Mucosa of descending colon (tissue), 3 donors: ENCODE measurements around the gene REPS2. TPM values are rescaled to one million over a fixed set of nuclear protein-coding genes. Genes with fewer than 3 reads are reported as not detected.

Experiments used
- ATAC-seq: fragments of 200-7000 bp; cut with Tn5 transposase; one replicate; pipeline ENCODE4 v1.9.1; 2020; ENCODE audit warnings: mild to moderate bottlenecking, moderate library complexity
- DNase-seq, 3 donors: peaks; one replicate each; pipeline ENCODE4 v3.0.0-alpha.2; 2020
- H3K36me3 ChIP-seq: fragments of 200-600 bp; one replicate; pipeline ENCODE4 v1.8.0; 2021; ENCODE audit warnings: low read depth, mild to moderate bottlenecking
- H3K4me1 ChIP-seq: fragments of 200-600 bp; one replicate; pipeline ENCODE4 v1.8.0; 2021; ENCODE audit warnings: low read depth, mild to moderate bottlenecking
- H3K4me3 ChIP-seq: fragments of 200-600 bp; one replicate; pipeline ENCODE4 v1.8.0; 2021; ENCODE audit warnings: mild to moderate bottlenecking
- H3K9me3 ChIP-seq: fragments of 200-600 bp; one replicate; pipeline ENCODE4 v1.8.0; 2021; ENCODE audit warnings: mild to moderate bottlenecking
- CTCF ChIP-seq: fragments of 200-600 bp; IDR thresholded peaks from one replicate; pipeline ENCODE4 v1.8.0; 2022; ENCODE audit warnings: antibody characterized with exemption, mild to moderate bottlenecking
- intact Hi-C, 2 donors: fragments of 100-400 bp; cut with DNase I in 1 of 2; cut with micrococcal nuclease in 1 of 2; formaldehyde crosslinking; loops; one replicate each; pipeline versions ENCODE4 v1.11.0 to v1.11.1; 2022; cut with DNase I, micrococcal nuclease
- total RNA-seq, 3 donors: library from RNA; stranded (reverse); fragmentation: NEBNext Ultra II Directional in 2 of 3; extraction: Animal tissue kit (Norgen Biotek cat#: 25700) in 2 of 3; gene quantifications; one replicate each; pipeline versions ENCODE4 v1.2.1 to v1.2.4, GENCODE V29; 2021 to 2023
- donor health status: DM: no; HTN: no; CAD: no; lungs with moderate emphysema.
- donor health status: DM: no; HTN: no; CAD: no.
- donor health status: DM: no; HTN: yes; CAD: no.

The REPS2 gene
- total RNA-seq, 3 donors from 2014 or later, result 12.7 to 19.6 (median 17.2) TPM

GRCh38 chrX:17017134-17017533 is 70.7 kb downstream of the REPS2 start:
- H3K36me3 ChIP-seq, result no peaks in the 10 kb centered on the region
- H3K4me1 ChIP-seq, result no peaks in the 10 kb centered on the region
- TF ChIP-seq CTCF, result no peak
- ATAC-seq (peak; percentile 89), DNase-seq (no peak)
- H3K4me3 ChIP-seq, result no peak overlapping the region
- intact Hi-C loops, result no loop called here
- no peaks in the 10 kb centered on the region for H3K9me3 ChIP-seq

DNA sequence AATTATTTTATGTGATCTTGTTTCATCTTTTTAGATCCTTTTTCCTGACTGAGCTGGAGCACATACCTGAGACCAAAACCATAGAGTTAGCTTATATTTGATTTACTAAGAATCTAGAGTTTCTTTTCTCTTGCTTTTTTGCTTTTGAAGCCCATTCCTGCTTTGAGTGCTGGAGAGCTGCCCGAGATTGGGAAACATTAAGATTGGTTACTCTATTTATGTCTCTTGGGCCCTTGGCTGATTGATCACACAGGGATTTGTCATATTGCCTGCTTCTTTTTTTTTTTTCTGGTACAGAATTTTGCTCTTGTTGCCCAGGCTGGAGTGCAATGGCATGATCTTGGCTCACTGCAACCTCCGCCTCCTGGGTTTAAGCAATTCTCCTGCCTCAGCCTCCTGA is 73.9 kb downstream of the REPS2 start:
- intact Hi-C loops, result no loop called here
- H3K4me3 ChIP-seq, result no peak overlapping the region
- no peak for ATAC-seq
- no peaks in the 10 kb centered on the region for H3K36me3 ChIP-seq
- no peak for DNase-seq
- H3K4me1 ChIP-seq, result no peaks in the 10 kb centered on the region
- TF ChIP-seq CTCF, result no peak
- H3K9me3 ChIP-seq, result no peaks in the 10 kb centered on the region

DNA sequence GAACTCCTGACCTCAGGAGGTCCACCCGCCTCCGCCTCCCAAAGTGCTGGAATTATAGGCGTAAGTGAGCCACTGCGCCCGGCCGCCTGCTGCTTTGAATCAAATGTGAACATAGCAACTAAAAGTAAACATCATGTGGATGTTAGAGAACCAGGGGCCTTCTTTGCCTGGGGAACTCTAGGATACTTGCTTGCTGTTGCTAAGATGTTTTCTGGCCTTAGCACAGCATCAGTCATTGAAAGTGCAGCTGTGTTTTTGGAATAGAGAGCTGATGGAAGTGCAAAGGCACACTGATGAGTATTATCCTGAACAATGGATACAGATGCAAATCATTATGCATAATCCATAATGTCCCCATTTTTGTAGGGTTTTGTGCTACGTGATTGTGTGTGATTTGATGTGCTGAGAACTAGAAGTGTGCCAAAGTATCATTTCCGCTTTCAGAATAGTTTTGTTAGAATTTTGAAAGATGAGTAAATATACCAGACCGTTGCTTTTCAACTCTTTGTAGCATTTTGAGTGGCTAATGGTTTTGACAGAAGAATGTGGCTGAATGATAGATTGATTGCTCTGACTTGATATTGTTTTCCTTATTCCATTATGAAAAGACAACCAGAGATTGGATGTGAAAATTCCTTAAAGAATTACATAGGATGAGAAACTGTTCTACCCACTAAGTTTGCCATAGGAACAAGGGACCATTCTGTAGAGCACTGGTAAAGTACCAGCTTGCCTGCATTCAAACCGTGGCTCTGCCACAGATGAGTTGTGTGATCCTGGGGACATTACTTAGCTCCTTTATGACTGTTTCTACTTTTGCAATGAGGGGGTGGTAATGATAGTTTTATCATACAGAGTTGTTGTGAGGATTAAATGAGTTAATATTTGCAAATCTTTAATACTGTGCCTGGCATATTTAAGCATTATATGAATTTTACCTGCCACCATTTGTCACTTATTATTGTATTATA is 74.7 kb downstream of the REPS2 start:
- Histone ChIP-seq H3K9me3 (no peaks in the 10 kb centered on the region), H3K36me3 (no peaks in the 10 kb centered on the region), H3K4me3 (no peak overlapping the region), H3K4me1 (no peaks in the 10 kb centered on the region)
- DNase-seq, result no peak
- no peak for TF ChIP-seq CTCF
- ATAC-seq, result no peak
- intact Hi-C loops, result no loop called here

DNA sequence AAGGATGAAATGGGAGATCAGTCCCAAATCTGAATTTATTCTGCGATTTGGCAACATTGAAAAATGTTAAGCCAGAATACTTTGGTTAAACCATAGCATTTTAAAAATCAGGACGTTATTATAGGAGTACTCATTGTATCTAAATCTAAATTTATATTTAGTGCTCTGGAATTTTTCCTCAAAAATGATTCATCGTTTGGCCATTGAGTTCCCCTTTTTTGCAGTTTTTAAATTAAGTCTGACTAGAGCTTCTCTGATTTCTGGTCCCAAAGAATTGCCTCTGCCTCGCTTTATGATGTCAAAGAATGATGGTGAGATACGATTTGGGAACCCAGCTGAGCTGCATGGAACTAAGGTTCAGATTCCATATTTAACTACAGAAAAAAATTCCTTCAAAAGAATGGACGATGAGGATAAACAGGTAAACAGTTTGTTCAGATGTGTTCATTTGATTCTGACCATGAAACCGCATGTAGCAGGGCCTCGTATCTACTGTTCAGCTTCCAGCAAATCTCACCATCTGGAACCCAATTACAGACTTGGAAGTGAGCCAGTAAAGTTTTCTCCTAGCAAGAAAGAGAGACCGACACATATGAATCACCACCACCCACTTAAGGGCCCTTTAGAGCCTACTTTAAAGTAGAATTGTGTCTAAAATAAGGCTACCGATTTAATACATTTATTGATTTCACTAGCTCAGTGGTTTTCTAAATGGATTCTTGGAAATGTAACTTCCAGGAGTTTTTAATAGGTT is 75.6 kb downstream of the REPS2 start:
- Histone ChIP-seq H3K9me3 (no peaks in the 10 kb centered on the region), H3K36me3 (no peaks in the 10 kb centered on the region), H3K4me1 (no peaks in the 10 kb centered on the region), H3K4me3 (no peak overlapping the region)
- no peak for ATAC-seq
- DNase-seq, result no peak
- intact Hi-C loops, result no loop called here
- no peak for TF ChIP-seq CTCF

GRCh38 chrX:17023661-17024060 is 77.2 kb downstream of the REPS2 start:
- H3K4me1 ChIP-seq, result no peaks in the 10 kb centered on the region
- no peak overlapping the region for H3K4me3 ChIP-seq
- H3K36me3 ChIP-seq, result no peaks in the 10 kb centered on the region
- DNase-seq (no peak), ATAC-seq (peak; percentile 59)
- H3K9me3 ChIP-seq, result no peaks in the 10 kb centered on the region
- TF ChIP-seq CTCF, result no peak
- intact Hi-C loops, result no loop called here
